OCI-LY3 (cell line): ENCODE results near the gene XDH.

Source experiments
- EZH2phosphoT487 ChIP-seq: fragments of 200-600 bp; shearing (Covaris generic); IDR thresholded peaks from 2 replicates; pipeline ENCODE4 v1.6.1; 2018; ENCODE audit warnings: antibody characterized with exemption, mixed run types, low read depth
- TF ChIP-seq, protein P1 (sequence below): fragments of 200-600, 300-600 bp; sonication (generic); IDR thresholded peaks from 2 replicates; pipeline ENCODE4 v1.5.1; 2014; ENCODE audit warnings: antibody characterized with exemption, low read length, low read depth

DNA sequence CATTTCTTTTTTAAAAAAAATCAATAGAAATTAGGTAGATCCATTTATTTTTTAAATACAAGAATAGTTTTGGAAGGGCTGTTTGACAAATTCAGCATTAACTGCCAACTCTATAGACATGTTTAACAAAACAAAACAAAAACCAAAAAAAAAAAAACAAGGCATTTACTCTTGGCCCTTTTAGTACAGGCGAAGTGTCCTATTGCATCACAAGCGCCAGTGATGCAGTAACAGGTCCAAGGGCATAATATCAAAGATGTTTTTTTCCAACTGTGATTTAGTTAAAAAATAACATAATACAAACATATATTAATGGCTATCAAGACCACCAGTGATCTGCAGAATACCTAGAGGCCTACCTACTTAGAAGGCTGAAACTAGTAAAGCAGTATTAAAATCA lies 55.3 kb downstream of the XDH start:
- TF ChIP-seq, protein P1, sequence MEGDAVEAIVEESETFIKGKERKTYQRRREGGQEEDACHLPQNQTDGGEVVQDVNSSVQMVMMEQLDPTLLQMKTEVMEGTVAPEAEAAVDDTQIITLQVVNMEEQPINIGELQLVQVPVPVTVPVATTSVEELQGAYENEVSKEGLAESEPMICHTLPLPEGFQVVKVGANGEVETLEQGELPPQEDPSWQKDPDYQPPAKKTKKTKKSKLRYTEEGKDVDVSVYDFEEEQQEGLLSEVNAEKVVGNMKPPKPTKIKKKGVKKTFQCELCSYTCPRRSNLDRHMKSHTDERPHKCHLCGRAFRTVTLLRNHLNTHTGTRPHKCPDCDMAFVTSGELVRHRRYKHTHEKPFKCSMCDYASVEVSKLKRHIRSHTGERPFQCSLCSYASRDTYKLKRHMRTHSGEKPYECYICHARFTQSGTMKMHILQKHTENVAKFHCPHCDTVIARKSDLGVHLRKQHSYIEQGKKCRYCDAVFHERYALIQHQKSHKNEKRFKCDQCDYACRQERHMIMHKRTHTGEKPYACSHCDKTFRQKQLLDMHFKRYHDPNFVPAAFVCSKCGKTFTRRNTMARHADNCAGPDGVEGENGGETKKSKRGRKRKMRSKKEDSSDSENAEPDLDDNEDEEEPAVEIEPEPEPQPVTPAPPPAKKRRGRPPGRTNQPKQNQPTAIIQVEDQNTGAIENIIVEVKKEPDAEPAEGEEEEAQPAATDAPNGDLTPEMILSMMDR, result no peak
- TF ChIP-seq EZH2phosphoT487, result no peak
